ENCODE data around the gene SPOUT1. TPM values are rescaled to one million over a fixed set of nuclear protein-coding genes. Genes with fewer than 3 reads are reported as not detected.
"Not testable (repeated sequence)": the region's sequence is repeated elsewhere in the genome, so short reads cannot be mapped to it uniquely, and the experiment has no call there.

Gene SPOUT1
- total RNA-seq, 1 donor from 2014 or later = 28.4 TPM

GRCh38 chr9:128780093-128780492 lies 49.5 kb downstream of the SPOUT1 start:
- DNase-seq (ENCODE audit: extremely low read depth, low read depth, low spot score) = not testable (repeated sequence)

- no peak for DNase-seq (ENCODE audit: extremely low read depth, low read depth, low spot score)
Measured at GRCh38 chr9:128774804-128775203, 54.8 kb downstream of the SPOUT1 start.

- DNase-seq (ENCODE audit: extremely low read depth, low read depth, low spot score) = no peak
Measured at GRCh38 chr9:128773049-128773448, 56.5 kb downstream of the SPOUT1 start.

GRCh38 chr9:128771745-128772519 lies 57.7 kb downstream of the SPOUT1 start, which contains the start of gene ZER1:
Gene ZER1 (minus strand): TSS chr9:128771927. CDS start chr9:128755565, 16,362 bp downstream.
- no peak for DNase-seq (ENCODE audit: extremely low read depth, low read depth, low spot score)

- DNase-seq (ENCODE audit: extremely low read depth, low read depth, low spot score) = no peak
Measured at GRCh38 chr9:128771094-128771721, 58.4 kb downstream of the SPOUT1 start.

GRCh38 chr9:128770286-128771030 lies 59.1 kb downstream of the SPOUT1 start:
- DNase-seq (ENCODE audit: extremely low read depth, low read depth, low spot score) = no peak

Other genes with a start within 250 kb of the SPOUT1 start
- 55.0 and 71.9 TPM in 2 replicates for gene DYNC2I2, start 172.9 kb downstream of the SPOUT1 start, total RNA-seq
- gene SET, start 140.6 kb downstream of the SPOUT1 start, total RNA-seq = 227 and 258 TPM in 2 replicates
- gene PKN3, start 127.3 kb downstream of the SPOUT1 start, total RNA-seq = 14.8 and 16.9 TPM in 2 replicates
- gene ZDHHC12, start 105.7 kb downstream of the SPOUT1 start, total RNA-seq = 52.1 and 75.4 TPM in 2 replicates
- gene ZER1, start 57.9 kb downstream of the SPOUT1 start, total RNA-seq = 36.4 and 37.6 TPM in 2 replicates
- 22.4 and 31.6 TPM in 2 replicates for gene TBC1D13, start 42.5 kb downstream of the SPOUT1 start, total RNA-seq
- 26.3 and 38.0 TPM in 2 replicates for gene ENDOG, start 11.3 kb downstream of the SPOUT1 start, total RNA-seq
- gene KYAT1, start 52.2 kb upstream of the SPOUT1 start, total RNA-seq = 6.1 and 10.5 TPM in 2 replicates
- gene LRRC8A, start 52.3 kb upstream of the SPOUT1 start, total RNA-seq = 114 and 116 TPM in 2 replicates
- gene PHYHD1, start 91.2 kb upstream of the SPOUT1 start, total RNA-seq = 0.23 and 2.9 TPM in 2 replicates
- 28.1 and 32.1 TPM in 2 replicates for gene DOLK, start 117.8 kb upstream of the SPOUT1 start, total RNA-seq
- 47.5 and 51.3 TPM in 2 replicates for gene NUP188, start 117.9 kb upstream of the SPOUT1 start, total RNA-seq
- 63.7 and 63.8 TPM in 2 replicates for gene SH3GLB2, start 198.5 kb upstream of the SPOUT1 start, total RNA-seq
- 17.5 and 23.3 TPM in 2 replicates for gene MIGA2, start 206.8 kb upstream of the SPOUT1 start, total RNA-seq